Small intestine (tissue), 7 donors: ENCODE data around the gene KIF21B. TPM values are rescaled to one million over a fixed set of nuclear protein-coding genes. Genes with fewer than 3 reads are reported as not detected.

Experiments used
- DNase-seq, 2 donors: peaks; one replicate each; pipeline versions ENCODE4 v3.0.0 to v3.0.0-alpha.2; 2013
- FAIRE-seq: peaks from 2 replicates; lab custom pipeline; 2012; peaks lifted over from hg19 to GRCh38; lab: Jason Lieb, UNC
- H3K27ac ChIP-seq, 3 donors: one replicate each; pipeline ENCODE4 v1.5.1; 2013; ENCODE audit warnings: low read length in 2 of 3, mild to moderate bottlenecking in 2 of 3, control low read depth in 1 of 3, inconsistent platforms in 1 of 3, low read depth in 1 of 3, moderate library complexity in 1 of 3
- H3K27me3 ChIP-seq, 3 donors: one replicate each; pipeline ENCODE4 v1.6.1; 2013; ENCODE audit warnings: low read length in 3 of 3, inconsistent platforms in 1 of 3; ENCODE audit not compliant: control insufficient read depth in 3 of 3, insufficient read depth in 3 of 3
- H3K36me3 ChIP-seq, 3 donors: one replicate each; pipeline ENCODE4 v1.6.1; 2013; ENCODE audit warnings: low read length in 3 of 3, inconsistent platforms in 1 of 3, low read depth in 1 of 3, mild to moderate bottlenecking in 1 of 3, moderate library complexity in 1 of 3; ENCODE audit not compliant: control insufficient read depth in 3 of 3, insufficient read depth in 2 of 3
- H3K4me1 ChIP-seq, 3 donors: one replicate each; pipeline ENCODE4 v1.6.1; 2013; ENCODE audit warnings: low read length in 2 of 3, inconsistent platforms in 1 of 3, low read depth in 1 of 3, mild to moderate bottlenecking in 1 of 3, moderate library complexity in 1 of 3; ENCODE audit not compliant: control insufficient read depth in 3 of 3, insufficient read depth in 2 of 3
- H3K4me3 ChIP-seq, 3 donors: one replicate each; pipeline ENCODE4 v1.5.1; 2013; ENCODE audit warnings: low read length in 3 of 3, control low read depth in 1 of 3, inconsistent platforms in 1 of 3, low read depth in 1 of 3, mild to moderate bottlenecking in 1 of 3, moderate library complexity in 1 of 3
- H3K9me3 ChIP-seq, 2 donors: one replicate each; pipeline ENCODE4 v1.6.1; 2013; ENCODE audit warnings: low read depth in 1 of 2, low read length in 1 of 2; ENCODE audit not compliant: control insufficient read depth in 2 of 2, insufficient read depth in 1 of 2
- WGBS, 3 donors: extraction: QIAGEN DNeasy Blood & Tissue Kit; methylation state at CpG; one replicate each; pipeline ENCODE4 v1.1.7; 2013; 5-methylcytosine and 5-hydroxymethylcytosine counted together
- polyA plus RNA-seq, 4 donors: library from polyadenylated mRNA; stranded (reverse) in 3 of 4; unstranded in 1 of 4; fragments of 200-250 nt in 3 of 4; fragments of 120-200 nt in 1 of 4; gene quantifications; one replicate each; pipeline versions ENCODE4 v1.2.1 to v1.2.3, GENCODE V29; 2013
- donor health status: healthy with polysubstance abuse.
- donor health status: control.
- donor health status: control.
- donor health status: Bipolar disorder and iron deficiency.
- donor health status: healthy.

The KIF21B gene
- polyA plus RNA-seq, 4 donors = 0.89 to 12.9 (median 1.8) TPM

- WGBS, 3 donors = 71 to 83% (median 73%) methylated on average over 1 of the region's 1 CpG
- no peak overlapping the region for H3K4me3 ChIP-seq
- no peaks in the 10 kb centered on the region for H3K4me1 ChIP-seq
- FAIRE-seq (no peak), DNase-seq (no peak)
- peaks cover 0 to 4% (median 0%) of the 10 kb centered on the region in 3 donors for H3K36me3 ChIP-seq
- peaks cover 0 to 3% (median 0%) of the 10 kb centered on the region in 3 donors for H3K27me3 ChIP-seq
- H3K9me3 ChIP-seq = no peaks in the 10 kb centered on the region
- H3K27ac ChIP-seq = no peak overlapping the region
These were observed 99.9 kb downstream of the KIF21B start for GRCh38 chr1:200923601-200924000.

- FAIRE-seq (no peak), DNase-seq (no peak)
- no peaks in the 10 kb centered on the region for H3K9me3 ChIP-seq
- WGBS, 3 donors = 71 to 90% (median 77%) methylated on average over 2 of the region's 2 CpGs
- H3K36me3 ChIP-seq = peaks cover 0 to 5% (median 0%) of the 10 kb centered on the region in 3 donors
- H3K4me1 ChIP-seq = peaks cover 0 to 2% (median 0%) of the 10 kb centered on the region in 3 donors
- peaks cover 0 to 3% (median 0%) of the 10 kb centered on the region in 3 donors for H3K27me3 ChIP-seq
- no peak overlapping the region for H3K27ac ChIP-seq
- no peak overlapping the region for H3K4me3 ChIP-seq
These were observed 101.1 kb downstream of the KIF21B start for GRCh38 chr1:200922406-200922805.

GRCh38 chr1:200921571-200922110, 101.9 kb downstream of the KIF21B start:
- WGBS, 3 donors = 86 to 93% (median 91%) methylated on average over 9 of the region's 9 CpGs
- no peak overlapping the region for H3K4me3 ChIP-seq
- peaks cover 0 to 6% (median 0%) of the 10 kb centered on the region in 3 donors for H3K36me3 ChIP-seq
- peaks cover 0 to 3% (median 0%) of the 10 kb centered on the region in 3 donors for H3K27me3 ChIP-seq
- H3K9me3 ChIP-seq = no peaks in the 10 kb centered on the region
- DNase-seq (no peak), FAIRE-seq (no peak)
- H3K4me1 ChIP-seq = peaks cover 0 to 8% (median 0%) of the 10 kb centered on the region in 3 donors
- H3K27ac ChIP-seq = no peak overlapping the region

Other genes starting within 250 kb of the KIF21B start
- gene GPR25, start 150.7 kb downstream of the KIF21B start, polyA plus RNA-seq = under 1 TPM in 2 of 4 donors, not detected in 2; 0.07 to 0.10 TPM
- gene INAVA, start 128.8 kb downstream of the KIF21B start, polyA plus RNA-seq = 100 to 1,000 TPM in 3 of 4 donors, 10 to 100 TPM in 1; 58.7 to 192 (median 156) TPM
- gene CACNA1S, start 88.7 kb upstream of the KIF21B start, polyA plus RNA-seq = under 1 TPM in 2 of 4 donors, not detected in 2; 0.01 to 0.24 TPM
- gene ASCL5, start 103.5 kb upstream of the KIF21B start, polyA plus RNA-seq = under 1 TPM in 2 of 4 donors, not detected in 2; 0.15 TPM
- 10 to 100 TPM in 3 of 4 donors, 1 to 10 TPM in 1; 6.3 to 58.5 (median 31.5) TPM for gene TMEM9, start 130.8 kb upstream of the KIF21B start, polyA plus RNA-seq
- gene IGFN1, start 167.1 kb upstream of the KIF21B start, polyA plus RNA-seq = under 1 TPM in 3 of 4 donors, not detected in 1; under 0.01 to 0.50 (median 0.01) TPM